CD4-positive, alpha-beta T cell treated with Interferon alpha-2 for 1 hour (primary cell): ENCODE results near the gene MYO9B.
"Not testable (repeated sequence)": the region's sequence is repeated elsewhere in the genome, so short reads cannot be mapped to it uniquely, and the experiment has no call there.

ENCODE experiments used
- DNase-seq, 2 donors: peaks; one replicate each; pipeline ENCODE4 v3.0.0-alpha.2; 2020 to 2022

The MYO9B gene

DNA sequence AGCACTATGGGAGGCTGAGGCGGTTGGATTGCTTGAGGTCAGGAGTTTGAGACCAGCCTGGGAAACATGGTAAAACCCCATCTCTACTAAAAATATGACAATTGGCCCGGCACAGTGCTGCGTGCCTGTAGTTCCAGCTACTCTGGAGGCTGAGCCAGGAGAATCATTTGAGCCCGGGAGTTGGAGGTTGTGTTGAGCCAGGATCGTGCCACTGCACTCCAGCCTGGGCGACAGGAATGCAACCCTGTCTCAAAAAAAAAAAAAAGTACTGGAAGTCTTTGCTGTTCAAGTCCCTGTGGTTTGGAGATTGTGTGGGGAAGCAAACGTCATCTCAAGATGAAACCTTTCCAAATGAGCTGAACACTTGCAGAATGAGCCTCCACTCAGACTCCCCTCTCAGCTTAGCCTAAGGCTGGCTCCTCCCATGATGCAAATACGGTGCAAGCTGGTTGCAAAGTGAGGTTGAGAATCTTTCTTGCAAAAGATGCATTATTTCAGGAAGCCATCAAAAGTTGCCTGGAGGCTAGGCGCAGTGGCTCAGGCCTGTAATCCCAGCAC is 46.2 kb downstream of the MYO9B start:
- no peak for DNase-seq

DNA sequence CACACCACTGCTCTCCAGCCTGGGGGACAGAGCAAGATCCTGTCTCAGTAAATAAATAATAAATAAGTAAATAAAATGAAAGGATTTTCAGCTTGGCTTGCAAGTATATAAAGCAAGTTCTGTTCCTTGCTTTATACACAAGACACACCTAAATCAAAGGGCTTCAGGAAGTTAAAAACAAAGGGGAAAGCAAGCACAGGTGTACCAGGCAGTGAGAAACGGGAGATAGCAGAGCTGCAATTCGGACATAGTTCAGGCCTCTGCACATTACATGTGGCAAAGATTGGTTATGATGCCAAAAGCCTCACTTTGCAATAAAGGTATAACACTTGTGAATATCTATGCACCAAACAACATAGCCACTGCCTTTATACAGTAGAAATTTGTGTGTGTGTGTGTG is 47.5 kb downstream of the MYO9B start:
- no peak for DNase-seq

DNA sequence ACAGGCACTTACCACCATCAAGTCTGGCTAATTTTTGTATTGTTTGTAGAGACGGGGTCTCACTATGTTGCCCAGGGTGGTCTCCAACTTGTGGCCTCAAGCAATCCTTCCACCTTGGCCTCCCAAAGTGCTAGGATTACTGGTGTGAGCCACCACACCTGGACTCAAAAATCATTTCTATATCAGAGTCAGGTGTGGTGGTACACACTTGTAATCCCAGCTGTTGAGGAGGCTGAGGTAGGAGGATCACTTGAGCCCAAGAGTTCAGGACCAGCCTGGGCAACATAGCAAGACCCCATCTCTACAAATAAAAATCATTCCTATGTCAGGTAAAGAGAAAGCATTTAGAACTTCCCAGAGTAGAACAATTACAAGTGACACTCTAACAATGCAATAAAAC is 48.4 kb downstream of the MYO9B start:
- DNase-seq = no peak

DNA sequence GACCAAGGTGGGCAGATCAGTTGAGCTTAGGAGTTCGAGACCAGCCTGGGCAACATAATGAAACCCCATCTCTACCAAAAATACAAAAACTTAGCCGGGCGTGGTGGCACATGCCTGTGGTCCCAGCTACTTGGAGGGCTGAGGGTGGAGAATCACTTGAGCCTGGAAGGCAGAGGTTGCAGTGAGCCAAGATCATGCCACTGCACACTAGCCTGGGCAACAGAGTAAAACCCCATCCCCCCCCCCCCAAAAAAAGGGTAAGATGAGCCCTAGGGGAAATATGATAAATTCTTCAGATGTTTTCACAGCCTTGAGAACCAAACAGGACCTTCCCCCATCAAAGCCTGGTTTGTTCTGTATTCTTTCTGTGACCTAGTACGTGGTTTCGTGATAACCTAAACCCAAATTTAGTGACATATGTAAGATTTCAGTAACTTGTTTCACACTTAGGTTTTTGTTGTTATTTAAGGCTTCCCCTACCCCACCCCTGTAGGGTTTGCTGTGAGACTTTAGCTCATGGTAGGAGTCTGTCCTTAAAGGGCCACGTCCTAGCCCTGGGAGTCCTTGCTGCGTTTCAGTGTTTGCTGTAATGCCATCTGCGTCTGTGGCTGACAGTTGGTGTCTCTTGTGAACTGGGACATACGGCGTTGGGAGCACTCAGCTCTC is 49.6 kb downstream of the MYO9B start:
- DNase-seq = peak in 1 of 2 donors; percentile 72

DNA sequence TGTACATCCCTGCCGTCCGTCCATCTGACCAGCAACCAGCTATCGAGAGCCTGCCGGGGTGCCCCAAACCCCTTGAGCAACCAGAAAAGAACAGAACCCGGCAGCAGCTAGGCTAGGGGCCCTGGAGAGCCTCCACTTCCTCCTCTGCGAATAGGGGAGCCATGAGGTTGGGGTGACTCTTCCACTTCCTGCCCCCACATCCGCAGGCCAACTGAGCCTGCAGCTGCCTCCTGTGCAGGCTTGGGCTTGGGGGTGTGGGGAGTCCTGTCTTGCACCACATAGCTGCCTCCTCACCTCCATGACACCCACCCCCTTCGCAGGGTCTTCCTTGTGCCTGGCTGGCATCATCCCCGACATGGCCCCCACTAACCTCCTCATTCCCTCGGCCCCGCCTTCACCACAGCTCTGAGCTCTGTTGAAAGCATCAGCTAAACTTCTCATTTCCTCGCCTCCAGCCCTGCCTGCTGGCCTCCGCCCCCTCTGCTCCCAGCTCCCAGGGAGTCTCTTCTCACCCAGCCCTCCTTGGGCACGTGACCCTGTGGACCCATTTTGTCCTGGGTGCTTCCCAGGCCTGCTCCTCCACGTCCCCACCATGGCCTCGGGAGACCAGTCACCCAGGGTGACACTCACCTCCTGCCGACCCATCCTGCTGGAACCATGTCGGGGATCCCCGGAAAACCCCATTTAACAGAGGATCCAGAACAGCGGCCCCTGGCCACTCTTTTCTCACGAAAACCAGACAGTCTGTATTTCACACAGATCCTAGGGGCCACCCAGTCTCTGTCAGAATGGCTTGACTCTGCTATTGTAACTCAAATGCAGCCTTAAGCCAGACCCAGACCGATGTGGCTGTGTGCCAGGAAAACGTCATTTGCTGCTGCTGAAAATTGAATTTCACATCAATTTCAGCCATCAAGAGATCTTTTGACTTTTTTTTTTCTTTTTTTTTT is 50.4 kb downstream of the MYO9B start:
- peak; percentile 75 to 80 for DNase-seq

DNA sequence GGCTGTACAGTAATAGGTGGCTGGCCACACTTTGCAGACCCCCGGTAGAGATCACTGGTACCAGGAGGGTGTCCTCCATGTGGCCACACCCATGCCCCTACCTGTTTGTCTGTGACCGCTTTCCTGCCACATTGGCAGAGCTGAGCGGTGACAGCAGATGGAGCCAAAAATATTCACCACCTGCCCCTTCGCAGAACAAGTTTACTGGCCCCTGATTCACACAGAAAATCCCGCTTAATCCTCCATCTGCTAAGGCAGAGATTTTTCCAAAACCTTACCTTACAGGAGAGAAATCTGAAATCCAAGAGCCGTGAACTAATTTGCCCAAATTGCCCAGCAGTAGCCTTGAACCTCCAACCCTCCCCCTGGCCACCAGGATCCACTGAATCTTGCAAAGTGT is 52.1 kb downstream of the MYO9B start:
- DNase-seq = no peak

DNA sequence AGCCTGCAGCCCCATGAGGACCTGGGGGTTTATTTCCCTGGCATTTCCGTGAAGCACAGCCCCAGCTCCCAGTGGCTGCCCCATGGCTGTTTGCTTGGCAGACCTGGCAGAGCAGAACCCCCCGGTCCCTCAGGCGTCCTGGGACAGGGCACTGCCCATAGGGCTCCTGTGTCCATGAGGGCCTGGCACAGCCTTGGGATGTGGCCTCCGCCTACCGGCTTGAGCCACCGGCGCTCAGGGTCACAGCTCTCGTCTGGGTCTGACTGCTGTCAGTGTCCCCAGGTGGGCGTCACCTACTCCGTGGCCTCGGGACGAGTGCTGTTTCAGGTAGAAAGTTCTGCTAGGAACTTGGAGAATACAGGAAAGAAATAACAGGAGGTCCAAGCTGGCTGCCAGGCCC is 52.8 kb downstream of the MYO9B start:
- no peak for DNase-seq

DNA sequence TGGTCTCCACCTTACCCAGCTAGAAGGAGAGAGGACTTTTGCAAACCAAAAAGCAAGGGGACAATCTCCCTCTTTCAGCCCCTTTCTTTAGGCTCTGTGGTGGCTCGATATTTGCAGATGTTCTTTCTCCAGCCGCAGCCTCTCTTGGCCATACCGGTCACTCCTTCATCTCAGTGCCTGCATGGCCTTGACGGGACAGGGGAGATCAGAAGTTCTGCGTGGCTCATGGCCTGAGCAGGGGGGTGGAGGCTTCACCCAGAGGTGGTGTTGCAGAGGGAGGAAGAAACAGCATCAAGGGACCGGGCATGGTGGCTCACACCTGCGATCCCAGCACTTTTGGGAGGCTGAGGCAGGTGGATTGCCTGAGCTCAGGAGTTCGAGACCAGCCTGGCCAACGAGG is 53.2 kb downstream of the MYO9B start:
- DNase-seq = no peak

DNA sequence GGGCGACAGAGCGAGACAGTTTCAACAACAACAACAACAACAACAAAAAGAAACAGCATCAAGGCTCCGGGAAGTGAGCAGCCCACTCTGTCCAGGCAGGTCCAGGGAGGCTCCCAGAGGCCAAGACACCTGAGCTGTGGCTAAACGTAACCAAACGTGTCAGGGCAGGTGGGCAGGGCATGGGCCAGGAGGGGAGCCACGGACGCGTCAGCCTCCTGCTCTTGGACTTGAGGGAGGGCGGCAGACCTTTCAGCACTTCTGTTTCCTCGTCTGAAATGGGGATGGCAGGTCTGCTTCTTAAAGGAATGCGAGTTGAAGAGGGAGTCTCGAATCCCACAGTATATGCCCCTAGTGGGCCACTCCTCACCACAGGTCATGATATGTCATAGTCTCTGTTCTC is 53.8 kb downstream of the MYO9B start:
- DNase-seq = no peak

DNA sequence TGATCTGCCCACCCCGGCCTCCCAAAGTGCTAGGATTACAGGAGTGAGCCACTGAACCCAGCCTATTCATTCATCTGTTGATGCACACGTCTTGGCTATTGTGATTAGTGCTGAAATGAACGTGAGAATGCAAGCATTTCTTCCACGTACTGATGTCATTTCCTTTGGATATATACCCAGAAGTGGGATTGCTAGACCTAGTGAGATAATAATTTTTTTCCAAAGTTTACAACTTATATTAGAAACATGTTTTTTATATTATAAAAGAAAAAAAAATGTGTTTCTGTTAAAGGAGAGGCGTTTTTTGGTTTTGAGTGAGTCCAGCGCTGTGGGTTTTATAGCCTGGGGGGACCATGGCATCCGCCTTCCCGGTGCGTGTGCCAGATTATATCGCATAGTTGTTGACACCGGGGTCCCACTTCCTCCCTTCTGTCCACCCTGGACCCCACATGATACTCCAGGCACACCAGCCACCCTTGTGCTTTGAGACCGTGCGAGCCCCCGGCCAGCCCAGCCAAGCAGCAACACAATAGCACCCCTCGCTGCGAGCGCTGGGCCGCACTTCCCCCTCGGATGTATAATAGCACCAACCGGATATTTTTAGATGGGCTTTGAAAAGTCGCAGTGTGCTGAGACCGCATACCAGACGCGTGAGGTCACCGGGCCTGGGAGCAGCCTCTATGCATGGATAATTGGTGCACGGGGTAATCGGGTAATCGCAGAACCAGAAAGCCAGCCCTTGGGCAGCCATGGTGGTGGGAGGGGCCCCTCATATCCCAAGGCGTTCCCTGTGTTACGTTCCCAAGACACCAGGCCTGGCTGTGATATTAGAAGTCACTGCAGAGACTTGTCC is 59.6 kb downstream of the MYO9B start:
- peak; percentile 14 to 59 for DNase-seq

DNA sequence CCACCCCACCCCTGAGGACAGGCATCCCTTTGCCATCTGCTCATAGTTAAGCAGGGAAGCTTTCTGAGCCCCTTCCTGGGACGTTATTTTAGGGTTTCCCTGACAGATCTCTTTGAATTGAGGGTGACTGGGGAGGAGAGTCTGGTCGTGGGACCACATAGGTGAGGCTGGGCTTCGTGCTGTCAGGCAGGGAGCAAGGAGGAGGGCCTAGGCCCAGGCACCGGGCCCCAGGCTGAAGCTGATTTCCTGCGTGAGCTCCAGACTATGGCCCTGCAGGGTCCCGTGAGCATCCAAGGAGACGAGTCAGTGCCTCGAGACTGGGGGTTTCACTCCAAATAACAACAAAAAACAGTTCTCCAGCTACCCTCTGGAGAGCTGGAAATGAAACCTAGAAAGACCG is 60.4 kb downstream of the MYO9B start:
- DNase-seq = no peak

DNA sequence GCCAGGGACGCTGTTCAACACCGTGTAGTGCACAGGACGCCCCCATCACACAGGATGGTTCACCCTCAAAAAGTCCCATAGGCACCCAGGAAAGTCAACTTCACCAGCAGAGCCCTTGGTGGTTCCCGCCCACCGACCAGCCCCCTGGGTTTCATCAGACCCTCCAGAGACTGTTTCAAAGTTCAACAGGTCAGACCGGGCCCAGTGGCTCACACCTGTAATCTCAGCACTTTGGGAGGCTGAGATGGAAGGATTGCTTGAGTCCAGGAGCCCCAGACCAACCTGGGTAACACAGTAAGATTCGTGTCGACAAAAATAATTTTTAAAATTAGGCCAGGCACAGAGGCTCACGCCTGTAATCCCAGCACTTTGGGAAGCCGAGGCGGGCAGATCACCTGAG is 61.0 kb downstream of the MYO9B start:
- DNase-seq = no peak

DNA sequence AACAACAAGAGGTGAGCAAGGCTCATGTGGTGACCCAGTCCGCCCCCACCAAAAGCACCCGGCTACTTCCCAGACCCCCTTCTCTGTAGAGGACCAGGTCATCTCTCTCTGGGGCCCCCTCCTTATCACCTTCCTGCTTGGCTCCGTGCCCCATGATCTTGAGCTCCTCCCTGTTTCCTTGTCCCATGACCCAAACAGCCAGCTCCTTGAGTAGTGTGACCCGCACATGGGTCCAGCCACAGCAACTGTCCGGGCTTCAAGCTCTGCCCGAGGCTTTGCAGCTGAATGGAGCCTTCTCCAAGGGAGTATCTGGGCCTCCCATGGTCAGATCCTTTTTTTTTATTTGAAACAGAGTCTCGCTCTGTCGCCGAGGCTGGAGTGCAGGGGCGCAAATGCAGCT is 61.8 kb downstream of the MYO9B start:
- no peak for DNase-seq

DNA sequence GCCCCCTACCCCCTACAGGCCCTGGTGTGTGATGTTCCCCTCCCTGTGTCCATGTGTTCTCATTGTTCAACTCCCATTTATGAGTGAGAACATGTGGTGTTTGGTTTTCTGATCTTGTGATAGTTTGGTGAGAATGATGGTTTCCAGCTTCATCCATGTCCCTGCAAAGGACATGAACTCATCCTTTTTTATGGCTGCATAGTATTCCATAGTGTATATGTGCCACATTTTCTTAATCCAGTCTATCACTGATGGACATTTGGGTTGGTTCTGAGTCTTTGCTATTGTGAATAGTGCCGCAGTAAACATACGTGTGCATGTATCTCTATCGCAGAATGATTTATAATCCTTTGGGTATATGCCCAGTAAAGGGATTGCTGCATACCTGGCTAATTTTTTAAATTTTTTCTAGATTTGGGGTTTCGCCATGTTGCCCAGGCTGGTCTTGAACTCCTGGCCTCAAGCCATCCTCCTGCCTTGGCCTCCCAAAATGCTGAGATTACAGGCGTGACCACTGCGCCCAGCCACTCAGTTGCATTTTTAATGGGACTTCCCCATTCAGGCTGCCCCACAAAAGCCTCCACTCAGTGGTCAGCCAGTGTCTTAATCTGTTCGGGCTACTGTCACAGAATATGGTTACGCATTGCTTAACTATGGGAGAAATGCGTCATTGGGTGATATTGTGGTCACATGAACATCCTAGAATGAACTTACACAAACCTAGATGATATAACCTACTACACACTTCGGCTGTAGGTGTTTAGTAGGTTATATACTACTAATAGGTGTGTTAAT is 62.7 kb downstream of the MYO9B start:
- peak; percentile 15 to 63 for DNase-seq

DNA sequence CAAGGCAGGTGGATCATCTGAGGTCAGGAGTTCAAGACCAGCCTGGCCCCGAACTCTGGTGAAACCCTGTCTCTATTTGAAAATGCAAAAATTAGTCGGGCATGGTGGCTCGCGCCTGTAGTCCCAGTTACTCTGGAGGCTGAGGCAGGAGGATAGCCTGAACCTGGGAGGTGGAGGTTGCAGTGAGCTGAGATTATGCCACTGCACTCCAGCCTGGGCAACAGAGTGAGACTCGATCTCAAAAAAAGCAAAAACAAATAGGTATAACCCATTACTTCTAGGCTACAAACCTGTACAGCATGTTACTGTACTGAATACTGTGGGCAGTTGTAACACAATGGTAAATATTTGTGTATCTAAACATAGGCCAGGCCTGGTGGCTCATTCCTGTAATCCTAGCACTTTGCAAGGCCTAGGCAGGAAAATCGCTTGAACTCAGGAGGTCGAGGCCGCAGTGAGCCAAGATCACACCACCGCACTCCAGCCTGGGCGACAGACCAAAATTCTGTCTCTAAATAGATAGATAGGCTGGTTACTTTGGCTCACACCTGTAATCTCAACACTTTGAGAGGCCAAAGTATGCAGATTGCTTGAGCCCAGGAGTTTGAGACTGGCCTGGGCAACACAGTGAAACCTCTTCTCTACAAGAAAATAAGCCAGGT is 63.5 kb downstream of the MYO9B start:
- DNase-seq = no peak

DNA sequence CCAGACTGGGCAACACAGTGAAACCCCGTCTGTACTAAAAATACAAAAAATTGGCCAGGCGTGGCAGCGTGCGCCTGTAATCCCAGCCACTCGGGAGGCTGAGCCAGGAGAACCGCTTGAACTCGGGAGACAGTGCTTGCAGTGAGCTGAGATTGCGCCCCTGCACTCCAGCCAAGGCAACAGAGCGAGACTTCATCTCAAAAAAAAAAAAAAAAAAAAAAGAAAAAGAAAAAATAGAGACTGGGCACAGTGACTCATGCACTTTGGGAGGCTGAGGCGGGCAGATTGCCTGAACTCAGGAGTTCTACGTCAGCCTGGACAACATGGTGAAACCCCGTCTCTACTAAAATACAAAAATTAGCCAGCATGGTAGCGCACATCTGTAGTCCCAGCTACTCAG is 69.2 kb downstream of the MYO9B start:
- not testable (repeated sequence) for DNase-seq

DNA sequence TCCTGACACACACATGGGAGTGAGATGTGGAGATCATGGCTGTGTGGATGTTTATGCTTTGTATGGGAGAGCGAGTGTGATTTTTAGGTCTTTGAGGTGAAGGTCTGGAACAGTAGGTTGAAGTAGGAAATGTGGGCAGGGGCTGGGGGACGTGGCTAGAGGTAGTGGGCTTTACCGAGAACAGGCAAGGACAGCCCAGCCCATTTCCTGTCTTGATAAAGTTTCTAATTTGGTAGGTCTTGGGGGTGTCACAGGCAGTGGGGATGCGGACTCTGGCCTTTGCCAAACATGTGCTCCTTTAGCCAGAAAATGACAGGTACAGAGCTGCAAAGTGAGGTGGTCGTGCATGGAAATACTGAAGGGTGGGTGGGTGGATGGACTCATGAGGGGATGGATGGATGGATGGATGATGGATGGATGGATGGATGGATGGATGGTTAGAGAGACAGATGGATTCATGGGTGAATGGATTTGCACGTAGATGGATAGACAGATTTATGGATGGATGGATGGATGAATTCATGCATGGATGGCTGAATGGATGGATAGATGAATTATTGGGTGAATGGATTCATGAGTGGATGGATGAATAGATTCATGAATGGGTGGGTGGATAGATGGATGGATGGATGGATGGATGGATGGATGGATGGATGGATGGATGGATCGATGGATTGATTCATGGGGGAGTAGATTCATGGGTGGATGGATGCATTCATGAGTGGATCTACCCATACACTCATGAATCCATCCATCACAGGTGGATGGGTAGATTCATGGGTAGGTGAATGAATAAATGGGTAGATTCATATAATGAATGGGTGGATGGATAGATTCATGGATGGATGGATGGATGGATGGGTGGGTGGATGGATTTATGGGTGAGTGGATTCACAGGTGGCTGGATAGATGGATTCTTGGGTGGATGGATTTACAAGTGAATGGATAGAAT is 70.2 kb downstream of the MYO9B start:
- no peak for DNase-seq

DNA sequence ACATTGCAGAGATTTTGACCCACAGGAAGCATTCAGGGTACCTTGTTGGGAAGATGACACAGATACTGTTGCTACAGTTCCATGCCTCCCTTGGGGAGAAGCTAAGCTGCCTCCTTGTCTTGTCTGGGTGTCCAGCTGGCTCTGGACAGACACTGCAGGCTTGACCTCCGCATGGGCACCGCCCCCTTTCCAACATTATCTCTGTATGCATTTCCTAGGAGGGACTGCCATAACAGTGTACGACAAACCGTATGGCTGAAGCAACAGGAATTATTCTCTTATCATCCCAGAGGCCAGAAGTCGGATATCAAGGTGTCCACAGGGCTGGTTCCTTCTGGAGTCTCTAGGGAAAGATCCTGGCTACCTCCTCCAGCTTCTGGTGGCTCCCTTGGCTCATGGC is 72.6 kb downstream of the MYO9B start:
- no peak for DNase-seq

DNA sequence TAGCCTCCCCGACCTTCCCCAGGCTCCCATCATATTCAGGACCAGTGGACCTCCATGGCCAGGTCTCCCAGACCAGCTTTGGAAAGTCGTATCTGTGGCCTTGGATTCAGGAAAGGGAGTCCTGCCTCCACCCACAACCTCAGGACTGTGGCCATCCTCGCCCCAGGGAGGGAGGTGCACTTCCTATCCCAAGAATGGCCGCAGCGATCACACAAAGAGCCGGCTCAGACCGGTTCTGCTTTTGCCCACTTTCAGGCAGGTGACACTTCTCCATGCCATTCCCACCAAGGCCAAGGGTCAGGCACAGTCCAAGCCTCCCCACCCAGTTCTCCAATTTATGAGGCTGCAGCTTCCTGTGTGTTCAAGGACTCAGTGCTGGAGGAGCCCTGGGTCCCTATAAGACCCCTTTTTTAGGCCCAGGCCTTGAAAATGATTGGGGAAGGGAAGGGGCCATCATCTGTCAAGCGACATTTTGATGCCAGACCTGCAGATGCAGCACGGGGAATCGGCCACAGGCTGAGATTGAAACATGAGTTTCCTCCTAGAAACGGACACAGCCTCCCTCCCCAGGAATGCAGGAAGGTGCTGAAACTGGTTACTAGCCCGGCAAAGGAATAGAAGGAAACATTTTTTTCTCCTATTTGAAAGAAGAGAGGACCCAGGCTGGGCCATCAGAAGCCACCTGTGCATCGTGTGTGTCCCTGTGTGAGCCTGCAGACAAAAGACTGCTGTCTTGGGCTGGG is 74.0 kb downstream of the MYO9B start:
- no peak for DNase-seq

DNA sequence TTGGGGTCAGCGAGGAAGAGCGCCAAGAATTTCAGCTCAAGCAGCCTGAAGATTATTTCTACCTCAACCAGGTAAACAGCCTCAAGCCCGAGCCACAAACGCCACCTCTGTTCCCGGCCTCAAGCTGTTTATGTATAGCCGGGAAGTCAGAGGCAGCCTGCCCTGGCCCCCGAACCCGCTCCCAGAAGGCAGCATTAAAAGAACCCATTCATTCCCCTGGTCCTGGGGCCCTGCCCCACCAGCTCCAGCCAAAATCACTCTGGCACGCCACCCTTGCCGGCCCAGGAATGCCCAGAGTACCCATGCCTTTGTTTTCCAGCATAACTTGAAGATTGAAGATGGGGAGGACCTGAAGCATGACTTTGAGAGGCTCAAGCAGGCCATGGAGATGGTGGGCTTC is 78.4 kb downstream of the MYO9B start:
- DNase-seq = no peak
